Testis (tissue), 2 donors: Measurements from ENCODE around the gene ATP5F1E.

Experiments used
- POLR2A ChIP-seq: fragments of 450-650 bp; IDR thresholded peaks from one replicate; pipeline ENCODE4 v1.6.1; 2017; ENCODE audit warnings: antibody characterized with exemption, mild to moderate bottlenecking, moderate library complexity
- TF ChIP-seq, protein P1 (sequence below), 3 experiments: fragments of 450-650 bp in 2 of 3; fragments of 200-600 bp in 1 of 3; sonication (generic) in 1 of 3; IDR thresholded peaks; one replicate each; pipeline ENCODE4 v1.5.1; 2016 to 2019; ENCODE audit warnings: antibody characterized with exemption in 3 of 3, mild to moderate bottlenecking in 2 of 3, moderate library complexity in 1 of 3

DNA sequence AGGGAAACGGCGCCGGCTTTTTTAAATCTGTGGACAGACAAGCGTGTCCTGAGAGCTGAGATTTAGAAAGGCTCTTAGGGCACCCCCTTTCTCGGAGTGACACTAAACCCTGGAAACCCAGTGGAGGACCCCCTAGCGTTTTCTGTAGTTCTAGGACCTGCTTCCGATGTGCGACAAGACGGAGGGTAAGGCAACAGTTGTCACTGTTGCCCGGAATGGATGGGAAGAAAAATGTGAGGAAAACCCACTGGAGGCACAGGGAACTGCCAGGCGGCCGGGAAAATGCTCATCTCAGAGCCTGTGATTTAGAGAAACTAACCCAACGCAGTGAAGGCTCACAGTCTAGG, 551 bp upstream of the ATP5F1E start:
- TF ChIP-seq, protein P1, sequence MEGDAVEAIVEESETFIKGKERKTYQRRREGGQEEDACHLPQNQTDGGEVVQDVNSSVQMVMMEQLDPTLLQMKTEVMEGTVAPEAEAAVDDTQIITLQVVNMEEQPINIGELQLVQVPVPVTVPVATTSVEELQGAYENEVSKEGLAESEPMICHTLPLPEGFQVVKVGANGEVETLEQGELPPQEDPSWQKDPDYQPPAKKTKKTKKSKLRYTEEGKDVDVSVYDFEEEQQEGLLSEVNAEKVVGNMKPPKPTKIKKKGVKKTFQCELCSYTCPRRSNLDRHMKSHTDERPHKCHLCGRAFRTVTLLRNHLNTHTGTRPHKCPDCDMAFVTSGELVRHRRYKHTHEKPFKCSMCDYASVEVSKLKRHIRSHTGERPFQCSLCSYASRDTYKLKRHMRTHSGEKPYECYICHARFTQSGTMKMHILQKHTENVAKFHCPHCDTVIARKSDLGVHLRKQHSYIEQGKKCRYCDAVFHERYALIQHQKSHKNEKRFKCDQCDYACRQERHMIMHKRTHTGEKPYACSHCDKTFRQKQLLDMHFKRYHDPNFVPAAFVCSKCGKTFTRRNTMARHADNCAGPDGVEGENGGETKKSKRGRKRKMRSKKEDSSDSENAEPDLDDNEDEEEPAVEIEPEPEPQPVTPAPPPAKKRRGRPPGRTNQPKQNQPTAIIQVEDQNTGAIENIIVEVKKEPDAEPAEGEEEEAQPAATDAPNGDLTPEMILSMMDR (IDR thresholded peaks at IDR 0.05) = peak in 1 of 3 experiments; percentile 31
- no peak for TF ChIP-seq POLR2A
